Ascending aorta (tissue), 2 donors: Measurements from ENCODE around the gene SLC36A2. TPM values are rescaled to one million over a fixed set of nuclear protein-coding genes. Genes with fewer than 3 reads are reported as not detected.

Source experiments
- DNase-seq, 2 donors: peaks; one replicate each; pipeline ENCODE4 v3.0.0-alpha.2; 2019; ENCODE audit warnings: low spot score in 2 of 2
- H3K27ac ChIP-seq, 2 donors: fragments of 200-600 bp; sonication (generic); one replicate each; pipeline ENCODE4 v1.5.1; 2016 to 2017; ENCODE audit warnings: mild to moderate bottlenecking in 1 of 2
- H3K27me3 ChIP-seq: fragments of 200-600 bp; sonication (generic); one replicate; pipeline ENCODE4 v1.5.1; 2017
- H3K36me3 ChIP-seq, 2 donors: fragments of 200-600 bp; sonication (generic); one replicate each; pipeline ENCODE4 v1.5.1; 2016
- H3K4me1 ChIP-seq, 2 donors: fragments of 200-600 bp; sonication (generic); one replicate each; pipeline ENCODE4 v1.5.1; 2016 to 2017; ENCODE audit warnings: mild to moderate bottlenecking in 1 of 2
- H3K4me3 ChIP-seq, 2 donors: fragments of 200-600 bp; sonication (generic); one replicate each; pipeline ENCODE4 v1.5.1; 2016 to 2017; ENCODE audit warnings: mild to moderate bottlenecking in 1 of 2
- H3K9me3 ChIP-seq, 2 donors: fragments of 200-600 bp; sonication (generic); one replicate each; pipeline ENCODE4 v1.5.1; 2016
- intact Hi-C: fragments of 100-400 bp; cut with DNase I; formaldehyde crosslinking; loops from one replicate; pipeline ENCODE4 v1.15.1; 2023
- total RNA-seq: library from RNA; depleted of rRNA; stranded (reverse); fragments of >200 nt; gene quantifications from one replicate; pipeline ENCODE4 v1.1.0, GENCODE V29; 2016
- TF ChIP-seq, protein P1 (sequence below), 3 experiments: fragments of 200-600 bp in 2 of 3; fragments of 450-650 bp in 1 of 3; sonication (generic) in 2 of 3; IDR thresholded peaks; one replicate each; pipeline ENCODE4 v1.5.1; 2016 to 2019; ENCODE audit warnings: antibody characterized with exemption in 3 of 3, mild to moderate bottlenecking in 1 of 3, moderate library complexity in 1 of 3

Gene SLC36A2
- total RNA-seq, 1 donor from 2014 or later = 0.75 TPM

DNA sequence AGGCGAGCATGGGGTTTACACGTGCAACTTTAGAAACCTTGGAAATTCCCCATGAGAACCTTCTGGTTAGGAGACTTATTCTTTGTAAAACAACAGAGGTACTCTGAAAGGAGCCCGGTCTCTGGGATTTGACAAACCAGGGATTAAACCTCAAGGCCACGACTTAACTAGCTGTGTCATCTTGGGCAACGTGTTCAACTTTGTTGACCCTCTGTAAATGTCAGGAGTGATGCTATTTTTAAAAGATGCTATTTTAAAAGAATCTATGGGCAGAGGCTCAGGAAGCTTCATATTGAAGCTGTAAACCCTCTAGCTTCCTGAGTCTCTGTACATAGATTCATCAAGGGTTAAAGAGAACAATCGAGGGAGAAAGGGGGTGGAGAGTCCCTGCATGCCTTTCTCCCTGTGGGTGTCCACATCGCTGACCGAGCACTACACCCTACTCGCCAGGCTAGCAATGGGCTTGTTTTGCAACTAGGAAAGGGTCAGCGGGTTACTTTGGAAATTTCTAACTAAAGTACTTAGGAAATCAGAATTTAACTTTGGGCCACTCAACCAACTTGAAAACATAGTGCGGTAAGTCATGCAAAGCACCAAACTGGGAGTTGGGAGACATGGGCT is 2.1 kb downstream of the SLC36A2 start:
- Histone ChIP-seq H3K27me3 (no peaks in the 10 kb centered on the region), H3K36me3 (no peaks in the 10 kb centered on the region), H3K4me1 (no peaks in the 10 kb centered on the region), H3K9me3 (no peaks in the 10 kb centered on the region), H3K4me3 (no peak overlapping the region), H3K27ac (no peak overlapping the region)
- TF ChIP-seq, protein P1, sequence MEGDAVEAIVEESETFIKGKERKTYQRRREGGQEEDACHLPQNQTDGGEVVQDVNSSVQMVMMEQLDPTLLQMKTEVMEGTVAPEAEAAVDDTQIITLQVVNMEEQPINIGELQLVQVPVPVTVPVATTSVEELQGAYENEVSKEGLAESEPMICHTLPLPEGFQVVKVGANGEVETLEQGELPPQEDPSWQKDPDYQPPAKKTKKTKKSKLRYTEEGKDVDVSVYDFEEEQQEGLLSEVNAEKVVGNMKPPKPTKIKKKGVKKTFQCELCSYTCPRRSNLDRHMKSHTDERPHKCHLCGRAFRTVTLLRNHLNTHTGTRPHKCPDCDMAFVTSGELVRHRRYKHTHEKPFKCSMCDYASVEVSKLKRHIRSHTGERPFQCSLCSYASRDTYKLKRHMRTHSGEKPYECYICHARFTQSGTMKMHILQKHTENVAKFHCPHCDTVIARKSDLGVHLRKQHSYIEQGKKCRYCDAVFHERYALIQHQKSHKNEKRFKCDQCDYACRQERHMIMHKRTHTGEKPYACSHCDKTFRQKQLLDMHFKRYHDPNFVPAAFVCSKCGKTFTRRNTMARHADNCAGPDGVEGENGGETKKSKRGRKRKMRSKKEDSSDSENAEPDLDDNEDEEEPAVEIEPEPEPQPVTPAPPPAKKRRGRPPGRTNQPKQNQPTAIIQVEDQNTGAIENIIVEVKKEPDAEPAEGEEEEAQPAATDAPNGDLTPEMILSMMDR (IDR thresholded peaks at IDR 0.05) = no peak
- intact Hi-C loops = no loop called here
- DNase-seq = no peak

DNA sequence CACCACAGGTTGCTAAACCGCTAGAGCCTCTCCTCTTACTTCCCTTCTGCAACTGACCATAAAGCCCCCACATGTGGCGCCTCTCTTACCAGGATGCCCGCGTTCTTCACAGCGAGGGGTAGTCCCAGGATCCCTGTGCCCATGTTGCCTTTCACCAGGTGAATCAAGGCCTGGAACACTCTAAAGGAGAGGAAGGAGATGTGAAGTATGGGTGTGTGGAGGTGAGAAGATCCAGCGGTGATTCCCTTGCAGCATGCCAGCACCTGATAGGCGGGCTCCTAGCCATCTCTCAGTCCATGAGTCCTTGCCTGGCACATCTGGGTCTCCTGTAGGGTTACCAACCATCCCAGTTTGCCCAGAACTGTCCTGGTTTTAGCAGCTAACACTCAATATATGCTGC is 3.3 kb downstream of the SLC36A2 start:
- H3K36me3 ChIP-seq = no peaks in the 10 kb centered on the region
- TF ChIP-seq, protein P1 (IDR thresholded peaks at IDR 0.05) = no peak
- no peak overlapping the region for H3K27ac ChIP-seq
- no peaks in the 10 kb centered on the region for H3K9me3 ChIP-seq
- no peak for DNase-seq
- intact Hi-C loops = no loop called here
- no peak overlapping the region for H3K4me3 ChIP-seq
- no peaks in the 10 kb centered on the region for H3K27me3 ChIP-seq
- no peaks in the 10 kb centered on the region for H3K4me1 ChIP-seq

DNA sequence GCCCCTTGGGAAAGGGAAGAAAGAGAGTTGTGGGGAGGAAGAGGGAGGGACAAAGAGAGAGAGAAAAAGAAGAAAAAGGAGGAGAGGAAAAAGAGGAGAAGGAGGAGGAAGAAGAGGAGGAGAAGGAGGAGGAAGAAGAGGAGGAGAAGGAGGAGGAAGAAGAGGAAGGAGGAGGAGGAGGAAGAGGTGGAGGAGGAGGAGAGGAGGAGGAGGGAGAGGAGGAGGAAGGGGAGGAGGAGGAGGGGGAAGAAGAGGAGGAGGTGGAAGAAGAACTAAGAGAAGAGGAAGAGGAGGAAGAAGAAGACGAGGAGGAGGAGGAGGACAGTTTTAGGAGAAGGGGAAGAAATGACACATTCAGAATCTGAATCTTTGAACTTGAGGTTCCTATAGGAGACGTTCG is 7.4 kb downstream of the SLC36A2 start:
- intact Hi-C loops = no loop called here
- Histone ChIP-seq H3K9me3 (no peaks in the 10 kb centered on the region), H3K27ac (no peak overlapping the region), H3K27me3 (no peaks in the 10 kb centered on the region), H3K4me1 (no peaks in the 10 kb centered on the region), H3K4me3 (no peak overlapping the region), H3K36me3 (no peaks in the 10 kb centered on the region)
- no peak for DNase-seq
- TF ChIP-seq, protein P1 (IDR thresholded peaks at IDR 0.05) = no peak

DNA sequence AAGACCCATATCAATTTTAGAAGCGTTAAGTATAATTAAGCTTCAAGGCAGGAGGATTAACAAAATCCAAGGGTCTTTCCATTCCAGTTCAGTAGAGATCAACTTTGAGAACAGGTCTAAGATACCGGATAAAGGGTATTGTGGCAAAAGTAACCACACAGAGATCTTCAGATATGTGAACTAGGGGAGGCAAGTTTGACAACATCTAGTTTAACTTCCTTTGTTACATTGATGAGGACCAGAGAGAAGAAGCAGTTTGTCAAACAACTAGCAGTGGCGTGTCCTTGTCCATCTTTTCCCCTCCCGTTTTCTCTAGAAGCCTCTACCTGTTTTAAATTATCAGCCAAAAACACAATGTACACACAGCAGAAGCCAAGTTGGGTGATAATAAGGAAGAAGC is 8.6 kb downstream of the SLC36A2 start:
- Histone ChIP-seq H3K4me3 (no peak overlapping the region), H3K27me3 (no peaks in the 10 kb centered on the region), H3K9me3 (no peaks in the 10 kb centered on the region), H3K36me3 (no peaks in the 10 kb centered on the region), H3K4me1 (no peaks in the 10 kb centered on the region), H3K27ac (no peak overlapping the region)
- intact Hi-C loops = no loop called here
- TF ChIP-seq, protein P1 (IDR thresholded peaks at IDR 0.05) = no peak
- no peak for DNase-seq

DNA sequence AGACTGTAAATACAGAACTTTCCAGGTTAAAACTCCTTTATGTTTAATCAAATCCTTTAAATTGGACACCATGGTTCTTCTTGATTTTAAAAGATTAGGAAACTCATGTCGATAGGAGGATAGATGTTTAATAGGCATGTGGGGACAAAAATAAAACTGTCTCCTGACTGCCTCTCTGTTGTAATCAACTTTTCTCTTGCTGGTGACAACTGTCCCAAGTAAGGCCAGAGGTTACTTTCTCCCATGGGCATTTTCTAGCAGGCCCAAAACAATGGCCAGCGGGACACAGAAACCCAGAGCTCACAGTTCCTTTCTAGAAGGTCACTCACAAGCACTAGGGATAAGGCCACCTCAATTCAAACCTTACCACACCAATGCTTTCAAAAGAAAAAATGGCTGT is 14.5 kb downstream of the SLC36A2 start:
- DNase-seq = no peak
- Histone ChIP-seq H3K36me3 (no peaks in the 10 kb centered on the region), H3K4me1 (no peaks in the 10 kb centered on the region), H3K27ac (no peak overlapping the region), H3K9me3 (no peaks in the 10 kb centered on the region), H3K27me3 (no peaks in the 10 kb centered on the region), H3K4me3 (no peak overlapping the region)
- TF ChIP-seq, protein P1 (IDR thresholded peaks at IDR 0.05) = no peak
- intact Hi-C loops = no loop called here

DNA sequence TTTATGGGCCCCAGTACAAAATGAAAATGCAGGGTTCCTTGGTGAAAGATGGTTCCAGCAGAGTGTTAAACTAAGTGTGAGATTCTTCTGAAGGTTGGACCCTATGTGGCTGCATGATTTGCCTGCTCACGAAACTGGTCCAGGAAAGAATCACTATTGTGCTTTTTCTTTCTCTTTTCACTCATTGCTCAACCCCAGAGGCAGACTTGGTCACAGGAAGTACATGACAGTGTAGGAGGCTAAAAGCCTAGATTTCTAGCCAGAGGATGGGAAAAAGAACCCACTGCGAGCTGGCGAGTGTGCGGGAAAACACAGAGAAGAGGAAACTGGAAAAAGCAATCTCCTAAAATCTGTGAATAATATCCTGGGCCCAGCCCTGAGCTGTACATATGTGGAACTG is 18.6 kb downstream of the SLC36A2 start:
- Histone ChIP-seq H3K27me3 (no peaks in the 10 kb centered on the region), H3K27ac (no peak overlapping the region), H3K36me3 (no peaks in the 10 kb centered on the region), H3K4me3 (no peak overlapping the region), H3K9me3 (no peaks in the 10 kb centered on the region), H3K4me1 (no peaks in the 10 kb centered on the region)
- intact Hi-C loops = no loop called here
- DNase-seq = no peak
- TF ChIP-seq, protein P1 (IDR thresholded peaks at IDR 0.05) = no peak
